Left lung (tissue), 10 donors: Measurements from ENCODE around the gene MYOZ3. TPM values are rescaled to one million over a fixed set of nuclear protein-coding genes. Genes with fewer than 3 reads are reported as not detected.

ENCODE experiments used
- ATAC-seq: fragments of 200-7000 bp; cut with Tn5 transposase; one replicate; pipeline ENCODE4 v1.9.1; 2020; ENCODE audit warnings: moderate library complexity
- DNase-seq, 4 donors: peaks; one replicate each; pipeline ENCODE4 v3.0.0-alpha.2; 2013 to 2020
- H3K27ac ChIP-seq, 2 donors: fragments of 200-600 bp; sonication (generic) in 1 of 2; one replicate each; pipeline versions ENCODE4 v1.5.0 to v1.8.0; 2020 to 2021
- H3K27me3 ChIP-seq, 2 donors: fragments of 200-600 bp; sonication (generic) in 1 of 2; one replicate each; pipeline versions ENCODE4 v1.5.0 to v1.8.0; 2020 to 2021
- H3K36me3 ChIP-seq, 2 donors: fragments of 200-600 bp; sonication (generic) in 1 of 2; one replicate each; pipeline versions ENCODE4 v1.5.0 to v1.8.0; 2020 to 2021
- H3K4me1 ChIP-seq, 2 donors: fragments of 200-600 bp; one replicate each; pipeline ENCODE4 v1.8.0; 2021
- H3K4me3 ChIP-seq, 2 donors: fragments of 200-600 bp; sonication (generic) in 1 of 2; one replicate each; pipeline versions ENCODE4 v1.5.0 to v1.8.0; 2020 to 2021; ENCODE audit warnings: mild to moderate bottlenecking in 1 of 2
- H3K9me3 ChIP-seq, 2 donors: fragments of 200-600 bp; sonication (generic) in 1 of 2; one replicate each; pipeline versions ENCODE4 v1.5.0 to v1.8.0; 2020 to 2021
- intact Hi-C, 2 donors: fragments of 100-400 bp; cut with DNase I; formaldehyde crosslinking; loops; one replicate each; pipeline versions ENCODE4 v1.11.2 to v1.14.2; 2022
- polyA plus RNA-seq, 6 donors: library from polyadenylated mRNA; unstranded; fragments of 120-200 nt; gene quantifications; one replicate each; pipeline ENCODE4 v1.2.1, GENCODE V29; 2013; ENCODE audit not compliant: insufficient read length in 6 of 6
- total RNA-seq, 2 donors: library from RNA; stranded (reverse); fragmentation: NEBNext Ultra II Directional; extraction: Animal tissue kit (Norgen Biotek cat#: 25700); gene quantifications; one replicate each; pipeline ENCODE4 v1.2.1, GENCODE V29; 2021
- TF ChIP-seq, protein P1 (sequence below), 2 donors: fragments of 200-600 bp; sonication (generic) in 1 of 2; IDR thresholded peaks; one replicate each; pipeline versions ENCODE4 v1.5.0 to v1.8.0; 2021; ENCODE audit warnings: antibody characterized with exemption in 2 of 2
- donor health status: DM: no; HTN: yes; CAD: no.
- donor health status: DM: no; HTN: no; CAD: no.

MYOZ3 gene
- total and polyA plus RNA-seq, 8 donors, result 0.79 to 13.1 (median 11.2) TPM

DNA sequence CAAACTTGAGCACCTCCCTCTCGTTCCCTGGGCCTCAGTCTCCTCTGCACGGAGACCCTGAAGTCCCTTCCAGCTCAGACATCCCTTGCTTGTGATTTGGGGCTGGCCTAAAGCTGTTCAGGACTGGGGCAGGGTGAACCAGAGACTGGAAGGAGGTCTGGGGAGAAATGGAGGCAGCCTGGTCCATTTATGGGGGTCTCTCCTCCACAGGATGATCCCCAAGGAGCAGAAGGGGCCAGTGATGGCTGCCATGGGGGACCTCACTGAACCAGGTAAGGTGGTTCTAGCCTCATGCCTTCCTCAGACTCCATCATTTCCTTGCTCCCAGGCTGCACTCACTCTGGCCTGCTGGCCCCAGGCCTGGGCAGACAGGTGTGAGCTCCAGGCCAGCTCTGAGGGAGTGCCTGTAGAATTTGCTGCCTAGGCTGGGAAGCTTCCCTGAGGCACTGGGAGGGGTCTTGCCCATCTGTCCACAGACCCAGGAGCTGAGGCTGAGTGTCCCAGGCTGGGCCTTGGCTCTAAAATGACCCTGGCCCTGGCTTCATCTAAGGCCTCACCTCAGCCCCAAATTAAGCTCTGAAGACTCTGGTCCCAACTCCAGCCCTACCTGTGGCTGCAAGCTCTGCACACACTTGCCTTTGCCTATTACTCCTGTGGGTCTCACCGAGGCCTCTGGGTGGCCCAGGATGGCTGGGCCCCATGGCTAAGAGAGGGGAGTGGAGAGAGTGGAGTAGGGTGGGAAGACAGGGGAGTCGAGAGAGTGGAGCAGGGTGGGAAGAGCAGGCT, 1.9 kb downstream of the MYOZ3 start:
- Histone ChIP-seq H3K27me3 (no peaks in the 10 kb centered on the region), H3K4me1 (no peaks in the 10 kb centered on the region), H3K9me3 (no peaks in the 10 kb centered on the region), H3K36me3 (no peaks in the 10 kb centered on the region), H3K27ac (no peak overlapping the region), H3K4me3 (no peak overlapping the region)
- no peak for DNase-seq
- no peak for ATAC-seq
- TF ChIP-seq, protein P1, sequence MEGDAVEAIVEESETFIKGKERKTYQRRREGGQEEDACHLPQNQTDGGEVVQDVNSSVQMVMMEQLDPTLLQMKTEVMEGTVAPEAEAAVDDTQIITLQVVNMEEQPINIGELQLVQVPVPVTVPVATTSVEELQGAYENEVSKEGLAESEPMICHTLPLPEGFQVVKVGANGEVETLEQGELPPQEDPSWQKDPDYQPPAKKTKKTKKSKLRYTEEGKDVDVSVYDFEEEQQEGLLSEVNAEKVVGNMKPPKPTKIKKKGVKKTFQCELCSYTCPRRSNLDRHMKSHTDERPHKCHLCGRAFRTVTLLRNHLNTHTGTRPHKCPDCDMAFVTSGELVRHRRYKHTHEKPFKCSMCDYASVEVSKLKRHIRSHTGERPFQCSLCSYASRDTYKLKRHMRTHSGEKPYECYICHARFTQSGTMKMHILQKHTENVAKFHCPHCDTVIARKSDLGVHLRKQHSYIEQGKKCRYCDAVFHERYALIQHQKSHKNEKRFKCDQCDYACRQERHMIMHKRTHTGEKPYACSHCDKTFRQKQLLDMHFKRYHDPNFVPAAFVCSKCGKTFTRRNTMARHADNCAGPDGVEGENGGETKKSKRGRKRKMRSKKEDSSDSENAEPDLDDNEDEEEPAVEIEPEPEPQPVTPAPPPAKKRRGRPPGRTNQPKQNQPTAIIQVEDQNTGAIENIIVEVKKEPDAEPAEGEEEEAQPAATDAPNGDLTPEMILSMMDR (IDR thresholded peaks at IDR 0.05), result no peak
- intact Hi-C loops, result loop anchor here in 1 of 2 donors (5.0 kb wide), 1 partner anchor 101 kb away; no protein-coding TSS in a partner anchor

DNA sequence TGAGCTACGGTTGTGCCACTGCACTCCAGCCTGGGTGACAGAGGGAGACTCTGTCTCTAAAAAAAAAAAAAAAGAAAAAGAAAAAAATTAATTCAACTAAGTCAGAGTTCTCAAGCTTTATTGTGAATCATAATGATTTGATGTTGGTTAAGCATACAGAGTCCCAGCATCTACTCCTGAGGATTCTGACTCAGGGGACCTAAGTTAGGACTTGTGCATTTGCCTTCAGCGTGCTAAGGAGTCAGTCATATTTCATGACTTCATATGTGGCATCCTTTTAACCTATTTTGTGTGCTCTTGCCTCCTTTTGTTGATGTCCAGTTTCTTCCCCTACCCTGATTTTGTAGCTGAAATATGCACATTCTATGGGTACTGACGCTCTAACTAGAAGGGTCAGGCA, 2.9 kb downstream of the MYOZ3 start:
- TF ChIP-seq, protein P1 (IDR thresholded peaks at IDR 0.05), result no peak
- intact Hi-C loops, result loop anchor here in 1 of 2 donors (5.0 kb wide), 1 partner anchor 102 kb away; no protein-coding TSS in a partner anchor
- DNase-seq (no peak), ATAC-seq (no peak)
- Histone ChIP-seq H3K36me3 (no peaks in the 10 kb centered on the region), H3K9me3 (no peaks in the 10 kb centered on the region), H3K27ac (no peak overlapping the region), H3K4me3 (no peak overlapping the region), H3K27me3 (no peaks in the 10 kb centered on the region), H3K4me1 (no peaks in the 10 kb centered on the region)

DNA sequence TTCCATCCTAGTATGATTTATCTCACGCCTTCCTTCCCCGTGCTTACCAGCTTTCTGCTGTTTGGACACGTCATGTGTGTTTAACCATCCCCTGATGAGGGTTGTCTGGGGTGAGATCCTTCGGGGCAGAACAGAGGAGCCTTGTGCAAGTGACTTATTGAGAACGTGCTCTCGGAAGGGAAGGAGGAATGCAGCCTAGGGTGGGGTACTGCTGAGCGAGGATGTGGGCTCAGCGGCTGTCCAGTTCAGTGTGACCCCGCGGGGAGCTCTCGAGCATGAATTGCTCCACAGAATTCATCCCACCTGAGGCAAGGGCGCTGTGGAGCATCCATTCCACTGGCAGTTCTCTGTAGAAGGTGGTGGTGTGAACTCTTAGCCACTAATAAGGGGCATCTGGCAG, 4.0 kb downstream of the MYOZ3 start:
- H3K27me3 ChIP-seq, result no peaks in the 10 kb centered on the region

DNA sequence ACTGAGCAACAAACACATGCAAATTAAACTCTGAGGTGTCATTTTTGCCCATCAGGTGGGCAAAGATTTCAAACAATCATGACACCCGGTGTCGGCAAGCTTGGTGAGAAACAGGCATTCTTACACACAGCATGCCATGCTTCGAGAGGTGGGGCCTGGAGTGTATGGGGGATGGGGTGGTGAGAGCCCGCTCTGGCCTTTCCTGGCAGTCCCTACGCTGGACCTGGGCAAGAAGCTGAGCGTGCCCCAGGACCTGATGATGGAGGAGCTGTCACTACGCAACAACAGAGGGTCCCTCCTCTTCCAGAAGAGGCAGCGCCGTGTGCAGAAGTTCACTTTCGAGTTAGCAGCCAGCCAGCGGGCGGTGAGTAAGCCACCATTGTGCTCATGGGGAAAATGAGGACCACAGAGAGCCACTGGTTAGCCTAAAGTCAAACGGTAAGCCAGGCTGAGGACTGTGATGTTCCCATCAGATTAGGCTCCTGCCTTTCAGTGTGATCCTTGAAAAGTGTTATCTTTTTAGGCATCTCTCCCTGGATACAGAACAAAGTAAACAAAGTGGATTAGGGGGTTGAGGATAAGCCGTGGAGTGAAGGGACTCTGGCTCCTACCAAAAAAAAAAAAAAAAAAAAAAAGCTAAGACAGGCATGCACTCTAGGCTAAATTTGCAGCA, 9.4 kb downstream of the MYOZ3 start:
- intact Hi-C loops, result no loop called here
- ATAC-seq, result no peak
- Histone ChIP-seq H3K27me3 (peaks cover 5 to 16% of the 10 kb centered on the region in 2 donors), H3K27ac (no peak overlapping the region), H3K4me1 (peaks cover 10 to 33% of the 10 kb centered on the region in 2 donors), H3K36me3 (no peaks in the 10 kb centered on the region), H3K9me3 (no peaks in the 10 kb centered on the region), H3K4me3 (no peak overlapping the region)
- peak in 1 of 4 donors; percentile 45 for DNase-seq
- TF ChIP-seq, protein P1 (IDR thresholded peaks at IDR 0.05), result no peak

More for the DNA sequence above, 4.0 kb downstream of the MYOZ3 start:
- no peaks in the 10 kb centered on the region for H3K9me3 ChIP-seq
- H3K4me1 ChIP-seq, result no peaks in the 10 kb centered on the region
- no peak for DNase-seq
- no peak overlapping the region for H3K4me3 ChIP-seq
- no peak overlapping the region for H3K27ac ChIP-seq
- H3K36me3 ChIP-seq, result no peaks in the 10 kb centered on the region
- intact Hi-C loops, result no loop called here
- TF ChIP-seq, protein P1 (IDR thresholded peaks at IDR 0.05), result no peak
- ATAC-seq, result no peak

DNA sequence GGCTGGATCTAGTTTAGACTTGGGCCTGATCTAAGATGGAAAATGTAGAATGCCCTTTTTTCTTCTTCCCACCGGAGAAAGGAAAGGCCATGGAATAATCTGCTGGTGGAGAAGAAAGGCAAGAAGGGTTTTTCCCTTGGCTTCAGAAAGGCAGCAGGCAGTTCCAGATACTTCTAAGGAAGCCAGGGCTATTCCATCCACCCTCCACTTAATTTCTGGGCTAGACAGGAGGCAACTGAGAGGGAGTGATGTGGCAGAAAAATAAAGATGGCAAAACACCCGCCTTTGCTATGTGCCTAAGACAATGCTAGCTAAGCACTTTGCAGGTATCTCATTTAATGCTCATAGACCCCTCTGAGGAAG, 9.9 kb downstream of the MYOZ3 start:
- H3K4me1 ChIP-seq, result peaks cover 10 to 33% of the 10 kb centered on the region in 2 donors
- peaks cover 5 to 16% of the 10 kb centered on the region in 2 donors for H3K27me3 ChIP-seq
- ATAC-seq, result no peak
- no peaks in the 10 kb centered on the region for H3K36me3 ChIP-seq
- intact Hi-C loops, result no loop called here
- H3K27ac ChIP-seq, result no peak overlapping the region
- no peaks in the 10 kb centered on the region for H3K9me3 ChIP-seq
- no peak overlapping the region for H3K4me3 ChIP-seq
- no peak for DNase-seq
- TF ChIP-seq, protein P1 (IDR thresholded peaks at IDR 0.05), result no peak
